ENCODE data around the gene EPAS1.

The EPAS1 gene

GRCh38 chr2:46311651-46312223 lies 14.5 kb downstream of the EPAS1 start:
- ATAC-seq = no peak
- TF ChIP-seq CSRNP3 (CRISPR knock-in tag; IDR thresholded peaks at IDR 0.05) (no peak), PPARA (CRISPR knock-in tag; IDR thresholded peaks at IDR 0.05; ENCODE audit: borderline replicate concordance) (no peak), TOX (CRISPR knock-in tag; IDR thresholded peaks at IDR 0.05; ENCODE audit: borderline replicate concordance) (no peak), ZC3H10 (CRISPR knock-in tag; IDR thresholded peaks at IDR 0.05) (no peak), ISL1 (CRISPR knock-in tag; IDR thresholded peaks at IDR 0.05) (no peak), ZNF8 (CRISPR knock-in tag; IDR thresholded peaks at IDR 0.05) (no peak), PATZ1 (CRISPR knock-in tag; IDR thresholded peaks at IDR 0.05; ENCODE audit: borderline replicate concordance) (no peak), RARB (CRISPR knock-in tag; IDR thresholded peaks at IDR 0.05) (no peak), BACH2 (CRISPR knock-in tag; IDR thresholded peaks at IDR 0.05; ENCODE audit: borderline replicate concordance) (no peak), TCF4 (CRISPR knock-in tag; IDR thresholded peaks at IDR 0.05; ENCODE audit: borderline replicate concordance) (no peak), POU6F1 (CRISPR knock-in tag; IDR thresholded peaks at IDR 0.05; ENCODE audit: borderline replicate concordance, low read depth) (no peak), GLIS3 (CRISPR knock-in tag; IDR thresholded peaks at IDR 0.05) (no peak), CREB5 (CRISPR knock-in tag; IDR thresholded peaks at IDR 0.05; ENCODE audit: low read depth) (no peak)

- TF ChIP-seq CSDC2 (CRISPR knock-in tag; IDR thresholded peaks at IDR 0.05) = no peak
- TF ChIP-seq TOX (CRISPR knock-in tag; IDR thresholded peaks at IDR 0.05; ENCODE audit: borderline replicate concordance) = no peak
- no peak for TF ChIP-seq GLIS3 (CRISPR knock-in tag; IDR thresholded peaks at IDR 0.05)
- TF ChIP-seq ZFP3 (CRISPR knock-in tag; IDR thresholded peaks at IDR 0.05) = no peak
- TF ChIP-seq CSRNP3 (CRISPR knock-in tag; IDR thresholded peaks at IDR 0.05) = no peak
- TF ChIP-seq ZFP30 (CRISPR knock-in tag; IDR thresholded peaks at IDR 0.05) = no peak
- no peak for TF ChIP-seq POU6F1 (CRISPR knock-in tag; IDR thresholded peaks at IDR 0.05; ENCODE audit: borderline replicate concordance, low read depth)
- TF ChIP-seq RARB (CRISPR knock-in tag; IDR thresholded peaks at IDR 0.05) = no peak
Measured at GRCh38 chr2:46313063-46313462, 15.9 kb downstream of the EPAS1 start.

GRCh38 chr2:46314065-46314835 lies 17.0 kb downstream of the EPAS1 start:
- ATAC-seq = no peak
- TF ChIP-seq ARNTL (CRISPR knock-in tag; IDR thresholded peaks at IDR 0.05; ENCODE audit: borderline replicate concordance, low read depth) = no peak

More at GRCh38 chr2:46313063-46313462, 15.9 kb downstream of the EPAS1 start:
- ATAC-seq = no peak
